ENCODE results near the gene PEX14.
"Not testable (repeated sequence)": the region's sequence is repeated elsewhere in the genome, so short reads cannot be mapped to it uniquely, and the experiment has no call there.

PEX14 gene

DNA sequence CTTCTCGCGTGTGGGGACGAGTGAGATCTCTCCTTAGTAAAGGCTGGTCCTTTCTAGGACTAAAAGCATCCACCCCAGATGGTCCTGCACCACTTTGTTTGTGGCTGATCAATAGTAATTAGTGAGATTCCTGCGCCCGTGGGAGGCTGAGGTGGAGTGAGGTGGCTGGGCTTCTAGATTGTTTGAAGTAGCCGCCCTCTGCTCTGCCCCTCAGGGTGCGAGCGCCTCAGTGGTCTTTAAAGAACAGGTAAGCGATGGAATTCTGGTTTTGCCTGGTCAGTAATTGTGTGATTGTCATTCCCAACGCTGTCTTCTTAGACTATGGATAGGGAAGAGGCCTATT lies 20.7 kb downstream of the PEX14 start:
- Histone ChIP-seq H3K4me3 (ENCODE audit: extremely low read depth, insufficient read depth, low read length, poor library complexity, severe bottlenecking) (no peak overlapping the region), H3K27ac (ENCODE audit: low read depth, low read length, severe bottlenecking) (no peak overlapping the region), H3K36me3 (ENCODE audit: control insufficient read depth, insufficient read depth, low read length) (peaks cover 27% of the 10 kb centered on the region), H3K9me3 (ENCODE audit: control insufficient read depth, low read length) (no peaks in the 10 kb centered on the region), H3K4me1 (ENCODE audit: control insufficient read depth, insufficient read depth, low read length, poor library complexity, severe bottlenecking) (peaks cover 3% of the 10 kb centered on the region)
- WGBS, 2 experiments (ENCODE audit: insufficient coverage in 2 of 2): 93 to 95% methylated on average over 7 of the region's 10 CpGs

DNA sequence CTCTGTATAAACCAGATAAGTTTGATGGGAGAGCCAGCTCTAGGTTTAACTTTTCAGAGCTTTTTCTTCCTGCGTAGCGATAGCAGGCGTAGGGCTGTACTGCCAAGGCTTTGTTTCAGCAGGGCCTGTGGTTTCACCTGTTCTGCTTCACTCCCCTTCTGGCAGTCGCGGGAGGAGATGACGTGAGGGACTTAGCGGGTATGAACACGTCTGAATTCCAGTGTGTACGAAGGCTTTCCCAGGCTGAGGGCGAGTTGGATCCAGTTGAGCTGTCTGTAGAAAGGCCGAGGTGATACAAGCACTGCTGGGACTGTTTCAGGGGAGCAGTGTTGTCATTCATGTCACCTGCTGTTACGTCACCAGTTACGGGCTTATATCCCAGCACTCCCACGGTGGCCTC lies 21.2 kb downstream of the PEX14 start:
- peaks cover 27% of the 10 kb centered on the region for H3K36me3 ChIP-seq (ENCODE audit: control insufficient read depth, insufficient read depth, low read length)

DNA sequence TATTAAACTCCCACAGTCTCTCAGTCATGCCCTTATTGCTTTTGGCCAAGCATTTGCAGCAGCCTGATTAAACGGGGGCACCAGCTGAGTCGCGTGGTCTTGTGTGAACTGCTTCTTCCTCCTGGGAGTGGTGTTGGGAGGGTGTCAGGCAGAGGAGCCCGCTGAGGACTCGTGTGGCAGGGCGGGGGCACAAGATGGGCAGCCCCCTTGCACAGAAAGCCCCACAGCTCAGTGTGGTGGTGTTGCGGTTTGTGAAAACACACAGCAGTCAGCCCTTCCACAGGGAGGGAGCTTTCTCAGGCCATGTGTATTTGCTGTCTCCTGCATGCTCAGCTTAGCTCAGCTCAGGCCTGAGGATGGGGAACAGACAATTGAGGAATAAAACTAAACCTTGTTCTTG lies 22.4 kb downstream of the PEX14 start:
- H3K36me3 ChIP-seq (ENCODE audit: control insufficient read depth, insufficient read depth, low read length): peaks cover 27% of the 10 kb centered on the region
- no peak overlapping the region for H3K4me3 ChIP-seq (ENCODE audit: extremely low read depth, insufficient read depth, low read length, poor library complexity, severe bottlenecking)
- no peak overlapping the region for H3K27ac ChIP-seq (ENCODE audit: low read depth, low read length, severe bottlenecking)
- no peaks in the 10 kb centered on the region for H3K9me3 ChIP-seq (ENCODE audit: control insufficient read depth, low read length)
- WGBS, 2 experiments (ENCODE audit: insufficient coverage in 2 of 2): 97 to 100% methylated on average over 4 of the region's 7 CpGs
- H3K4me1 ChIP-seq (ENCODE audit: control insufficient read depth, insufficient read depth, low read length, poor library complexity, severe bottlenecking): peaks cover 3% of the 10 kb centered on the region

More for the DNA sequence above, 21.2 kb downstream of the PEX14 start:
- H3K27ac ChIP-seq (ENCODE audit: low read depth, low read length, severe bottlenecking): no peak overlapping the region
- WGBS, 2 experiments (ENCODE audit: insufficient coverage in 2 of 2): 85 to 86% methylated on average over 10 to 14 of the region's 14 CpGs
- H3K9me3 ChIP-seq (ENCODE audit: control insufficient read depth, low read length): no peaks in the 10 kb centered on the region
- no peak overlapping the region for H3K4me3 ChIP-seq (ENCODE audit: extremely low read depth, insufficient read depth, low read length, poor library complexity, severe bottlenecking)
- H3K4me1 ChIP-seq (ENCODE audit: control insufficient read depth, insufficient read depth, low read length, poor library complexity, severe bottlenecking): peaks cover 3% of the 10 kb centered on the region

DNA sequence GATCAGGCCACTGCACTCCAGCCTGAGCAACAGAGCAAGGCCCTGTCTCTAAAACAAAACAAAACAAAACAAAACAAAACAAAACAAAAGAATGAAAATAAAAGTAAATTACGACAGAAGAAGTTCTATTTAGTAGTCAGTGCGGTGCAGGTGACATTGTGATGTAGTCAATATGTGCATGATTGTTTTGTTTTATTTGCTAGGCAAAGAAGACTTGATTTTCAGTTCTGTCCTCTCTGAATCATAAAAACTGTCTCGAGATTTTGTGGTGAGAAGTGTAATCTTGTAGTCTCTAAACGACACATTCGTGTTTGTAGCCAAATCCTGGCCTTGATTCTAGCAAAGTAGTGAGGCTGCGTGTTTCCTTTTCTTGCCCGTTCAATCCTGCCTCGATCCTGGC lies 23.5 kb downstream of the PEX14 start:
- H3K4me1 ChIP-seq (ENCODE audit: control insufficient read depth, insufficient read depth, low read length, poor library complexity, severe bottlenecking): peaks cover 3% of the 10 kb centered on the region
- no peaks in the 10 kb centered on the region for H3K9me3 ChIP-seq (ENCODE audit: control insufficient read depth, low read length)
- no peak overlapping the region for H3K27ac ChIP-seq (ENCODE audit: low read depth, low read length, severe bottlenecking)
- H3K36me3 ChIP-seq (ENCODE audit: control insufficient read depth, insufficient read depth, low read length): peaks cover 27% of the 10 kb centered on the region
- WGBS, 2 experiments (ENCODE audit: insufficient coverage in 2 of 2): 89 to 94% methylated on average over 5 to 6 of the region's 8 CpGs
- no peak overlapping the region for H3K4me3 ChIP-seq (ENCODE audit: extremely low read depth, insufficient read depth, low read length, poor library complexity, severe bottlenecking)

DNA sequence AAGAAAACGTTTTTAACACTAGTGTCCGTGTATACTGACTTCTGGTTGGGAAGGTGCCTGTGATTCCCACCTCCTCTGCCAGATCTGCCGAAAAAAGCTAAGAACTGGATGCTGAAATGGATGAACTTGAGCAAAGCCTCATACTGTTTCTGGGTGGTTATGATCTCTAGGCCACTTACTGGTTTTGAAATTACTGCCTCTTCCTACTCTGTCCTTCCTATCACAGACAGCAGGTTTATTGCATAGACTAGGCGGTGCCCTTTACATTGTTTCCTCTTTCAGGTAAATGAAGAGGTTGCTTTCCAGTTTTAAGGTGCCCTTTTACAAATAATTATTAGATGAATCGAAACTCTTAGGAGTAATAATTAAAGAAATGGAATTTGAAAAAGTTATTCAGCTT lies 27.5 kb downstream of the PEX14 start:
- Histone ChIP-seq H3K4me3 (ENCODE audit: extremely low read depth, insufficient read depth, low read length, poor library complexity, severe bottlenecking) (no peak overlapping the region), H3K36me3 (ENCODE audit: control insufficient read depth, insufficient read depth, low read length) (peaks cover 6% of the 10 kb centered on the region), H3K4me1 (ENCODE audit: control insufficient read depth, insufficient read depth, low read length, poor library complexity, severe bottlenecking) (no peaks in the 10 kb centered on the region), H3K27ac (ENCODE audit: low read depth, low read length, severe bottlenecking) (no peak overlapping the region), H3K9me3 (ENCODE audit: control insufficient read depth, low read length) (no peaks in the 10 kb centered on the region)
- 100% methylated on average over 2 to 4 of the region's 5 CpGs for WGBS, 2 experiments (ENCODE audit: insufficient coverage in 2 of 2)

DNA sequence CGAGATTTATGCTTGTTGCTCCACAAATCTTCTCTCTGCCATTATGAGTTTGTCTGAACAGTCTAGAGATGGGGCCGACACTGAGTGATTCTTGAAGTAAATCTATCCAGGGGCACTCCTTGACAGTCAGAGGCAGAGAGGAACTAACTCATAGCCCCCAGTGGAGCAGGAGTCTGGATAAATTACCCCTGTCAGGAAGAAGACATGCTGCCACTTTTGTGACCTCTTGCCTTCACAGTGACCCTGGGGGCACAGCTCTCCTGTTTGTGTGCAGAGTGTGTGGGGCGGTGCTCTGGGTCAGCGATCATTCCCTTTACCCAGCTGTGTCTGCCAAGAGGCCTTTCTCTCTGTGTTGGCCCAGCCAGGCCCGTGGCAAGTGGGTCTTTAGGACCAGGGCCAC lies 29.5 kb downstream of the PEX14 start:
- Histone ChIP-seq H3K4me1 (ENCODE audit: control insufficient read depth, insufficient read depth, low read length, poor library complexity, severe bottlenecking) (peaks cover 14% of the 10 kb centered on the region), H3K4me3 (ENCODE audit: extremely low read depth, insufficient read depth, low read length, poor library complexity, severe bottlenecking) (no peak overlapping the region), H3K27ac (ENCODE audit: low read depth, low read length, severe bottlenecking) (no peak overlapping the region), H3K36me3 (ENCODE audit: control insufficient read depth, insufficient read depth, low read length) (no peaks in the 10 kb centered on the region), H3K9me3 (ENCODE audit: control insufficient read depth, low read length) (no peaks in the 10 kb centered on the region)
- WGBS, 2 experiments (ENCODE audit: insufficient coverage in 2 of 2): 71 to 80% methylated on average over 4 of the region's 5 CpGs

DNA sequence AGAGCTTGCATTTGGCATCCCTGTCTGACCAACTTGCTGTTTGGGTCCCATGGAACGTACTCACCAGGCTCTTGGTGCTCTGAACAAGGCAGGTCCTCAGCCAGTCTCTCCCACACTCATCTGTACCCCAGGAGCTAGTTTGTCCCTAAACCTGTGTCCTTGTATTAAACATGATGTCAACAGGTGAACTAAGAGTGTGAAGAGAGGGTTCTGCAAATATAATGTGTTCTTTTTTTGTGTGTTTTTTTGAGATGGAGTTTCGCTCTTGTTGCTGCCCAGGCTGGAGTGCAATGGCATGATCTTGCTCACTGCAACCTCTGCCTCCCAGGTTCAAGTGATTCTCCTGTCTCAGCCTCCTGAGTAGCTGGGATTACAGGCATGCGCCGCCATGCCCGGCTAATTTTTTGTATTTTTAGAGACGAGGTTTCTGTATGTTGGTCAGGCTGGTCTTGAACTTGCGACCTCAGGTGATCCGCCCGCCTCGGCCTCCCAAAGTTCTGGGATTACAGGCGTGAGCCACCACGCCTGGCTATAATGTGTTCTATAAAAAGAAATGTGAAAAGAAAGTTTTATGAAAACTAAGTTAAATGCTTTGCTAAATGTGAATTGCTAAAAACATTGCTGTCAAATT lies 31.4 kb downstream of the PEX14 start:
- H3K27ac ChIP-seq (ENCODE audit: low read depth, low read length, severe bottlenecking): not testable (repeated sequence)

DNA sequence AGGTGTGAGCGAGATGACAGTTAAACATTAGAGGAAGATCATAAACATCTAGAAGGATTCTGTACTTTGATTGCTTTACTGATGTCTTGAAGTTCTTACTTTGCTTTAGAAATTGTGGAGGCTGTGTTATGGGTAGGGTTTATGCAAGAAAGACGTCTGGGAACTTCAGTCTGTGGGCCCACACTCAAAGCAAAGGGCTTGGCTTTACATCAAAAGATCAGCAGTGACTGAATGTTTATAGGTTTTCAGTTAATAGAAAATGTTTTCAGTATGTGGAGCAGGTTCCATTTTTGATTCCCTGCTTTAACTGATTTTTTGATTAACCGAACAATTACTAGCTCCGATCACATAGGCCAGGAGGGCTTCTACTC lies 31.9 kb downstream of the PEX14 start:
- no peaks in the 10 kb centered on the region for H3K9me3 ChIP-seq (ENCODE audit: control insufficient read depth, low read length)
- H3K4me1 ChIP-seq (ENCODE audit: control insufficient read depth, insufficient read depth, low read length, poor library complexity, severe bottlenecking): peaks cover 37% of the 10 kb centered on the region
- no peak overlapping the region for H3K27ac ChIP-seq (ENCODE audit: low read depth, low read length, severe bottlenecking)
- WGBS, 2 experiments (ENCODE audit: insufficient coverage in 2 of 2): 91 to 93% methylated on average over 4 of the region's 4 CpGs
- H3K4me3 ChIP-seq (ENCODE audit: extremely low read depth, insufficient read depth, low read length, poor library complexity, severe bottlenecking): no peak overlapping the region
- peaks cover 2% of the 10 kb centered on the region for H3K36me3 ChIP-seq (ENCODE audit: control insufficient read depth, insufficient read depth, low read length)

More for the DNA sequence above, 31.4 kb downstream of the PEX14 start:
- peaks cover 32% of the 10 kb centered on the region for H3K4me1 ChIP-seq (ENCODE audit: control insufficient read depth, insufficient read depth, low read length, poor library complexity, severe bottlenecking)
- H3K36me3 ChIP-seq (ENCODE audit: control insufficient read depth, insufficient read depth, low read length); H3K4me3 ChIP-seq (ENCODE audit: extremely low read depth, insufficient read depth, low read length, poor library complexity, severe bottlenecking); H3K9me3 ChIP-seq (ENCODE audit: control insufficient read depth, low read length): not testable (repeated sequence)
- 86 to 89% methylated on average over 11 of the region's 12 CpGs for WGBS, 2 experiments (ENCODE audit: insufficient coverage in 2 of 2)

DNA sequence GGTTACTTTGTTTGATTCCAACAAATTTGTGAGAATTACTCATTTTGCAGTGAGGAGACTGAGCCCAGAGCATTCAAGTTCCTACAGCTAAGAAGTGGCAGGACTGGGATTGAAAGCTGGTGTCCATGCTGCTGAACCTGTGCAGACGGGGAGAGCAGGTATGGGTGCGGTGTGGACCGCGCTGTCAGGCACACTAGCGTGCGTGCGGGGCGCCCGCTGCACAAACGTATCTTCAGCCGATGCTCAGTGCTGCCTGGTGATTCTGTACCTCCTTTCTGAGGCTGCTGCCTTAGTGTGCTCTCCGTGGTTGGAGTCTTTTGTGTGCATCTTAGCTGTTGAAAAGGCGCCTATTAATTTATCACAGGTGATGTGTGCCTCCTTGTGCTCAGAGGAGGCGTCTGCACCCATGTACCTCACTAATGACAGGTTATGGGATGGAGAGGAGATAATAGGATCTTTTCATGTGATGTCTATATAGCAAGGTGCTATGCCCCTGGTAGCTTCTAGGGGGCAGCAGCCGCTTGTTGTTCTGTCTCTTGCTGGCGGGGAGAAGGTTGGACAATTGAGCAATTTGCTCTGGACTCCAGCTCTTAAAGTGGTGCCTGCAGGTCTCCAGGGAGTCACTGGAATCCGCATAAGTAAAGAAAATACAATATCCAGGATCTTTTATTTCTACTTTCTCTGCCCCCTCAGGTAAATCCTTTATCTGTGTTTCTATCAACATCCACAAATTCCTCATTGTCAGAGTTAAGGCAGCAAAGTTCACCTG lies 32.5 kb downstream of the PEX14 start:
- H3K4me1 ChIP-seq (ENCODE audit: control insufficient read depth, insufficient read depth, low read length, poor library complexity, severe bottlenecking): peaks cover 39% of the 10 kb centered on the region
- H3K36me3 ChIP-seq (ENCODE audit: control insufficient read depth, insufficient read depth, low read length): peaks cover 3% of the 10 kb centered on the region
- WGBS, 2 experiments (ENCODE audit: insufficient coverage in 2 of 2): 78 to 80% methylated on average over 13 to 16 of the region's 17 CpGs
- H3K4me3 ChIP-seq (ENCODE audit: extremely low read depth, insufficient read depth, low read length, poor library complexity, severe bottlenecking): no peak overlapping the region
- no peaks in the 10 kb centered on the region for H3K9me3 ChIP-seq (ENCODE audit: control insufficient read depth, low read length)
- H3K27ac ChIP-seq (ENCODE audit: low read depth, low read length, severe bottlenecking): no peak overlapping the region

DNA sequence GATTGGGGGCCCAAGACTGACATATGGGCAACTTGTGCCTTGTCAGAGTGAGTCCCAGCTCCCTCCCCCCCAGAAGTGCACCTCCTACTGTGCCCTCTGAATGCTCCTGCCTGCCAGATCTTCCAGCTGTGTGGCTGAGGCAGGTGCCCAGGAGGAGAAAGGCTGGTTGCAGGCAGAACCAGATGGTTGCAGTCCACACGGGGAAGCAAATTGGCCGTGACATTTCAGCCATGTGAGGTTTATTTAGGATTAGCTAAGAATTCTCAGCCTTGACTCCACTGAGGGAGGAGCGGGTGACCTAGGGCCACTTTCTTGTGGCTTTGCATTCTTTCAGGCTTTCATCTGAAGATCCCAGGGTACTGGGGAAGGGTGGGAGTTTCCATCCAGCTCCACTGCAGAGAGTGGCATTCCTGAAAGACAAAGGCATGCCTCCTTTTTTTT lies 33.8 kb downstream of the PEX14 start:
- WGBS, 2 experiments (ENCODE audit: insufficient coverage in 2 of 2): 41 to 51% methylated on average over 3 of the region's 3 CpGs
- H3K27ac ChIP-seq (ENCODE audit: low read depth, low read length, severe bottlenecking): peak overlapping the region; percentile 36
- no peaks in the 10 kb centered on the region for H3K9me3 ChIP-seq (ENCODE audit: control insufficient read depth, low read length)
- no peak overlapping the region for H3K4me3 ChIP-seq (ENCODE audit: extremely low read depth, insufficient read depth, low read length, poor library complexity, severe bottlenecking)
- peaks cover 3% of the 10 kb centered on the region for H3K36me3 ChIP-seq (ENCODE audit: control insufficient read depth, insufficient read depth, low read length)
- H3K4me1 ChIP-seq (ENCODE audit: control insufficient read depth, insufficient read depth, low read length, poor library complexity, severe bottlenecking): peaks cover 42% of the 10 kb centered on the region

All from mesodermal cell (in vitro differentiated cells).